Measurements from ENCODE around the gene KCNK10. TPM values are rescaled to one million over a fixed set of nuclear protein-coding genes. Genes with fewer than 3 reads are reported as not detected.

Gene KCNK10
- total and polyA plus RNA-seq, 2 of the 8 experiments (the other 6 are each of a cell fraction or from before 2014, with no cell fraction given), result 0.45 to 0.63 TPM

DNA sequence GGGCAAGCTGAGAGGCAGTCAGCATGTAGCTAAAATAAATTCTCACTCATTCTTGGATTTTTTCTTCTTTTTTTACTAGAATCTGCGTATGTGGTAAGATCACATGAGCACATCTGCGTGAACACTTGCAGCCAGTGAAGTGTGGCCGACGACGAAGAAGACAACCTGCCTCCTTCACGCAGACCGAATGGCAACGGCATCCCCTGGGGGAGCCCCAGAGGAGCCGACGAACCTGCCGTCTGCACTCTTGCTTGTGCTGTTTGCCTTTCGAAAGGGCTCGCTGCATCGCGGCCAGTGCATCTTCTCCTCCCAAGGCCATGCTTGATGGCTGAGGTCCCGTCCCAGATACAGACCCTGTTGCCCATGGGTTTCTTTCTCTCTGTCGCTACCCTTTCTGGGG, 113.8 kb downstream of the KCNK10 start (continued):
- TF ChIP-seq, protein P1, sequence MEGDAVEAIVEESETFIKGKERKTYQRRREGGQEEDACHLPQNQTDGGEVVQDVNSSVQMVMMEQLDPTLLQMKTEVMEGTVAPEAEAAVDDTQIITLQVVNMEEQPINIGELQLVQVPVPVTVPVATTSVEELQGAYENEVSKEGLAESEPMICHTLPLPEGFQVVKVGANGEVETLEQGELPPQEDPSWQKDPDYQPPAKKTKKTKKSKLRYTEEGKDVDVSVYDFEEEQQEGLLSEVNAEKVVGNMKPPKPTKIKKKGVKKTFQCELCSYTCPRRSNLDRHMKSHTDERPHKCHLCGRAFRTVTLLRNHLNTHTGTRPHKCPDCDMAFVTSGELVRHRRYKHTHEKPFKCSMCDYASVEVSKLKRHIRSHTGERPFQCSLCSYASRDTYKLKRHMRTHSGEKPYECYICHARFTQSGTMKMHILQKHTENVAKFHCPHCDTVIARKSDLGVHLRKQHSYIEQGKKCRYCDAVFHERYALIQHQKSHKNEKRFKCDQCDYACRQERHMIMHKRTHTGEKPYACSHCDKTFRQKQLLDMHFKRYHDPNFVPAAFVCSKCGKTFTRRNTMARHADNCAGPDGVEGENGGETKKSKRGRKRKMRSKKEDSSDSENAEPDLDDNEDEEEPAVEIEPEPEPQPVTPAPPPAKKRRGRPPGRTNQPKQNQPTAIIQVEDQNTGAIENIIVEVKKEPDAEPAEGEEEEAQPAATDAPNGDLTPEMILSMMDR (IDR thresholded peaks at IDR 0.05; ENCODE audit: control extremely low read depth in 1 of 3, insufficient read depth in 1 of 3, low read depth in 1 of 3, low read length in 3 of 3), result no peak
- TF ChIP-seq RNF2 (IDR thresholded peaks at IDR 0.05; ENCODE audit: borderline replicate concordance, low read depth, low read length, missing control alignments, poor library complexity, severe bottlenecking) (no peak), BACH1 (IDR thresholded peaks at IDR 0.05; ENCODE audit: low read length) (no peak)

Measured in H1 (cell line).